HG02885 (cell line): ENCODE measurements around the gene SAPCD1.
"Not testable (repeated sequence)": the region's sequence is repeated elsewhere in the genome, so short reads cannot be mapped to it uniquely, and the experiment has no call there.

Experiments
- ATAC-seq: cut with Tn5 transposase; IDR thresholded peaks from one replicate; pipeline ENCODE4 v1.9.1; 2021; ENCODE audit warnings: mild to moderate bottlenecking; ENCODE audit not compliant: unreplicated experiment, poor library complexity

Gene SAPCD1

DNA sequence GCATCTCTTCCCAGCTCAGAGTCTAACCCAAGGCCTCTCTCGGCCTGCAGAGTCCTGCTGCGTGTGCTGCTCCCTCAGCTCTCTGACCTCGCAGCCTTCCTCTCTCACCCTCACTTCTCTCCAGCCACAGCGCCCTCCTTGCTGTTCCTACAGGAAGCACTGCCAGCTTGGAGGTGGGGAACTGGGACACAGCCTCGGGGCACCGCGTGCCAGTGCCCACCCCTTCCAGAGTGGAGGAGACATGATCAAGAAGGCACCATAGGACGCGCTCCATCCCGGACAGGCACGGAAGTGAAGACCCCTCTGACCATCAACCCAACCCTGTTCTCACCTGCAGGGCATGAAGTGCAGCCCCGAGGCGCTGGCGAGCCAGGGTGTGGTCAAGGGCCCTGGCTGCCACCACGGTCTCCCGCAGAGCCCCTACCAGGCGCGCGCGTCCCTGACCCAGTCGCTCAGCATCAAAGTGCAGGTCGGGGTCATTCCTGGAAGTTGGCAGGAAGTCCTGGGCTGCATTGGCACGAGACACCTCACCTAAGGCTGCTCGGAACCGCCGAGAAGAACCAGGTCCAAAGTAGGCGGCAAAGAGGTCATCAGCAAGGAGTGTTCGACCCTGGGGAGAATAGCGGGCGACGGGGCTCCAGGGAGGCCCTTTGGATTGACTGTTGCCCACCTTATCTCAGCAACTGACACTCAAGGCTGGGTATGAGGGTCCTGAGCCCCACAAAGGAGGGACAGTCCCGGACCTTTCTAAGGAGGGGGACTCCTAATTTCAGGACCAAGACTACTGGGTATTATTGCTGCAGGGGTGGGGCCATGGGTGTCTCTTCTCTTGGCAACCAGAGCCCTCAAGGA, 13.4 kb downstream of the SAPCD1 start:
- no peak for ATAC-seq

DNA sequence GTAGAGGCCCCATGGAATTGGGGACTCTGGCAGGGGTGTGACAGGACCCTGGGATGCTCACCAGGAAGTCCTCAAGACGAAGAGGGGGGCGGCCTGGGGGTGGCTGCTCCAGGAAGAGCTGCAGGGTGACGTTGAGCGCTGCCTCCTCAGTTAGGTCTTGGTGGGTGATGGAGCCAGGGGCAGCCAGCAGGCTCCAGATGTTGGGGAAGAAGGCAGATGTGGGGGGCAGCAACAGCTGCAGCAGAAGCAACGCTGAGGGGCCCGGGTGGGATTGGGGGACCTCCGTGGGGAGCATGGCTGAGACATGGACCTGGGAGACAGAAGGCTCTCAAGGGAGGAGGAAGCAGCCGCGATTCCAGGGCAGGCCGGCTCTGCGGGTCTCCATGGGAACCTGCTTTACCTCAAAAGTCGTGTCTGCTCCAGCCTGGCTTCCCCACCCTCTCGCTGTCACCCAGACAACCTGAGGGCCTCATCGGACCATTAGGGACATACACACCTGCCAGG, 14.1 kb downstream of the SAPCD1 start:
- ATAC-seq, result no peak

DNA sequence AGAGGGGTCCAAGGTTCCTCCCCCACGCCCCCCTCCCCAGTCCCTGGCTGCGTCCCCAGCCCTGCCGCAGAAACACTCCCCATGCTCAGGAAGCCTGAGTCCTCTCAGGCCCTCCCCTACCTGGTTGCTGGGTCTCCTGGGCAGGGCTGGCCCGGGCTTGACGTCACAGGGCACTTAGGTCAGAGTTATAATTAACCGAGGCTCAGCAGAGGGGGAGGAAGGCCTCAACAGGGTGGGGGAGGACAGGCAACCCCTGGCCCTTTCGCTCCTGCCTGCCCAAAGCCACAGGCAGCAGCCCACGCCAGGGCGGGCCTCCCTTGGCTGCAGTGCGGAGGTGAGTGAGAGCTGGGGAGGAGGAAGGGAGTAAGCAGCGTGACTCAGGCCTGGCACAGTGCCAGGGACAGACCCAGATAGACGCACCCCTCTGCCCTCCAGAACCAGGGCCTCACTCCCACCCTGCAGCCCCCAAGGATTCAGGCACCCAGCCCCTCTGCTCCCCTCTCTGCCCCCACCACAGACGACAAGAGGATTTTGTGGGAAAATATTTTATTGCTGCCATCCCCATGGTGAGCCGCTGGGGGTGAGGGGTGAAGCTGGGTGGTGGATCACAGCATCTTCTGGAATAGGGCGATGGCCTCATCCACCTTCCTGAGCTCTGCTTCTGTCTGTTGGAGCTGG, 14.7 kb downstream of the SAPCD1 start, which contains the start of gene VWA7:
VWA7 (minus strand) TSS at position 340 of the 678 bp plus-strand sequence. CDS start 549 bp downstream, outside the sequence.
- peak; percentile 81 for ATAC-seq

DNA sequence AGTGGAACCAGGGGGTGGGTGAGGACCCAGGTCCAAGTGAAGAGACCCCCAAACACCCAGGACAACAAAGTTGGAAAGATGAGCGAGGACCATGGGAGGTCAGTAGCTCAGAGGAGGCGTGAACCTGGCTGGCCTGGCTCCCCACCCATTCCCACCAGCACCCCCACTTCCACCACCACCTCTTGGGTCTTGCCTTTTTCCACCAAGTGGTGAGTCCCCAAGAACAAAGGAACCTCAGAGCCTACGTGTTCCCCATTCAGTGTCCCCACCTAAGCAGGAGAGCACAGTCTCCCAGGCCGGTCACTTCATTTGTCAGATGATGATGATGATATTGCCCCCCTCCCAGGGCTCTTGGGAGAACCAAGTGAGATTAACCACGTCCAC, 15.2 kb downstream of the SAPCD1 start:
- no peak for ATAC-seq

DNA sequence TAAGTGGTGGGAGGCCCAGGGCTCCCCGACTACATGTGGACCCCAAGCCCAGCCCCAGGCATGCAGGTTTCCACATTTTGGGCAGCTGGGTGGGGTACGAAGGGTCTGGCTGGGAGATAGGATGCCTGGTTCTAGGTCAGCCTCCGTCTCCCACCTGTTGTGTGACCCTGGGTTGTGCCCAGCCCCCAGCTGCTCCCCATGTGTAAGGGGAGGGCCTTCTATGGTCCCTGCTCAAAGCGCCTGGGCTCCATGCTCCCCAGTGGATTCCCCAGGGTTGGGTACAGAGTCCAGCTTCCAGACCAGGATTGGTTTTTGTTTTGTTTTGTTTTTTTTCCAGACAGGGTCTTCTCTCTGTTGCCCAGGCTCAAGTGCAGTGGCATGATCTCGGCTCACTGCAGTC, 15.7 kb downstream of the SAPCD1 start:
- ATAC-seq, result no peak

DNA sequence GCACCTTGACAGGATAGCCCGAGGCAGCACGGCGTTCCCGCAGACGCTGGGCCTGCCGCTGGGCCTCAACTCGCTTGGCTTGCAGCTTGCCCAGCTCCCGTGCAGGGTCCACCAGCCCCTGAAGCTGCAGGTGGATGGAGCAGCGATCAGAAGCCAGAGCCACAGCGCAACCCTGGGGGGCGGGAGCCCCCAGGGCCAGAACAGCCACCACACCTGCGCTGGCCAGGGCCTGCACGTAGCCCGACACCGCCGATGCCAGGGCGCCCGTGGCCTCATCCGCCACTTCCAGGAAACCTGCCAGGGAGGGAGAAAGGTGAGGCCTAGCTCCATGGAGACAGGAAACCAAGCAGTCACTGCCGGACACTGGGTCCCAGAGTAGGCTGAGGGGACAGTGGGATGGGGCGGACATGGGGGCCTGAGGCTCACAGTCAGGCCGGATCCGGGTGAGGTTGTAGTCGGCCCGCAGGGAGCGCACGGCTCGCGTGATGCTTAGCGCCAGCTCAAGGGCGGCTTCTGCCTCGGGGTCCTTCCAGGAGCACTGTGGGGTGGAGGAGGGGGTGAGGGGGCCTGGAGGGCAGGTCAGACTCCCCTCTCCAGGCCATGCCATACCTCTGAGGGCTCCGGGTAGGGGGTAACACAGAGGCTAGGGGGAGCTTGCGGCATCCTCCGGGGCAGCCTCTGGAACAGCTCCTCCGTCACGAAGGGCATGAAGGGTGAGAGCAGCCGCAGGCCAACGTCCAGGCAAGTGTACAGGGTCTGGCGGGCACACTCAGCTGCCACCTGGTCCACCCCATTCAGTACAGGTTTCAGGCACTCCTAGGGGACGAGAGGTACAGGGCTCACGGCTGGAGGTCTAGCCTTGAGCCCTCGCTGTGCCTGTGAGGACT, 16.8 kb downstream of the SAPCD1 start:
- ATAC-seq, result no peak

DNA sequence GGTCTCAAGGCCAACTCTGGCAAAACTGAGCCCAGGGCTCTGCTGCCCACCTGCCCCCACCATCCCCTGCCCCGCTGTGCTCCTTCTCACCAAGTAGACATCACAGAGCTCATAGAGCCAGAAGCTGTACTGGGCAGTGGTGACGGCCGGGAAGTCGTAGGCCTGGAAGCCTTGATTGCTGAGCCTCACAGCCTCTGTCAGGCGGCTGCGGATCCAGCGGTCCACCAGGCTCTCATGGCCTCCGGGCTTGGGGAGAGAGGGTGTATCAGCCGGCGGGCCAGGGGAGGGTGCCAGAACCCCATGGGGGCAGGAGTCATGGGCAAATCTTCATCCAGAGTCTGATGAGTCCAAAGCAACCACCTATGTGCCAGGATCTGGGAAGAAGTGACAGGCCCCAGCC, 17.5 kb downstream of the SAPCD1 start:
- no peak for ATAC-seq

DNA sequence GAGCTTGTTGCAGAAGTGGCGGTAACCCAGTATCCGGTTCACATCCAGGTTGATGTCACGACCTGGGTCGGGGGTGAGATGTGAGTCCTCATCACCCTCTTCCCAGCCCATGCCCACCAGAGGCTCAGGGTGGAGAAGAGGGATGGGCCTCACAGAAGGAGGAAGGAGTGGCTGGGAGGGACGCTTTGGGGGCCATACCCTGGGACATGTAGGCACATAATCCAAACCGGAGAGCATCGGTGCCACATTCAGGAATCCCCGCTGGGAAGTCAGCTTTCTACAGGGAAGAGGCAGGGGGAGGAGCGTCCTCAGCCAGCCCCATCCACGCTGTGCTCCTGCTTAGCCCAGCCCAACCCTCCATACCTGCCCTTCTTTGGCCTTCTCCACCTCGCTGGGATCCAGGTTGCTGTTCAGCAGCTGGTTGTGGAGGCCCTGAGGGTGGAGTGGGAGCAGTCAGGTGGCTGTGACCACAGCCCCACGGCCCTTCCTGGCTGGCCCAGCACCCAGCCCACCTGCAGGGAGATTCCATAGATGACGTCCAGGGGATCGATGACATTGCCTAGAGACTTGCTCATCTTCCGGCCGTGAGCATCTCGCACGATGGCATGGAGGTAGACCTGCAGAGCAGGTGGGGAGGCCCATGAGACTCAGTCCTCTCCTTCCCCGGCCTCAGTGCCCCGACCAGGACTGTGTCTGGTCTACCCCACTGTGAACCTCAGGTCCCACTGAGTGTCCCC, 18.2 kb downstream of the SAPCD1 start:
- ATAC-seq, result no peak

DNA sequence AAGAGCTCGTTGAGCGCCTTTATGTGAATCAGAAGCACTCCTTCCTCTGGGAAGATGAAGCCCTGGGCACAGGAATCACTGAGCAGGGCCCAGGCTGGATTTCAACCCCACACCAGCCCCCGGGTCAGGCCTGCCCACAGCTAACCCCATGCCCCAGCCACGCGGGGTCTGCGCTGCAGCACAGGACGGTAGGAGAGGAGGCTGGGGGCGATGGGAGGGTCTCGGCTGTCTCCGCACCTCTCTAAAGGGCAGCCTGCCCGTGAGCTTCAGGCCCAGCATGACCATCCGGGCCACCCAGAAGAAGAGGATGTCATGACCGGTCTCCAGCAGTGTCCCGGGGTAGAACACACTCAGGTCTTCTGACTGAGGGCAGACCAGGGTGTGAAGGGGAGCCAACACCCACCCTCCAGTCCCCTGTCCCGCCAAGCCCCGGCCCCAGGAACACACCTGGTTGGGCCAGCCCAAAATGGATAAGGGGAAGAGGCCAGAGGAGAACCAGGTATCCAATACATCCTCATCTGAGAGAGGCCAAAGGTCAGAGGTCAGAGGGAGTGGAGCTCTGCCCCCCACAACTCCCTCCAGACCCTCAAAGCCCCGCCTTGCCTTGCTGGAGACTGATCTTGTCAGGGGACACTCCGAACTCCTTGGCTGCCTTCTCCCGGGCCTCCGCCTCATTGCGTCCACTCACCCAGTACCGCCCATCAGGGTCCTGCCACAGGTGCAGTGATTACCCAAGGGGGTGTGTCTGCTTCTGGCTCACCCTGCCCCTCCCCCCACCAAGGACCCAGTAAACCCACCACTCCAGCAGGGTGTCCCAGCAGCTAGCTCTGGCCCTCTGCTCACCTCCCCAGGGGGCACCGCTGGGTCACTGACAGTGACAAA, 19.0 kb downstream of the SAPCD1 start:
- ATAC-seq, result no peak

DNA sequence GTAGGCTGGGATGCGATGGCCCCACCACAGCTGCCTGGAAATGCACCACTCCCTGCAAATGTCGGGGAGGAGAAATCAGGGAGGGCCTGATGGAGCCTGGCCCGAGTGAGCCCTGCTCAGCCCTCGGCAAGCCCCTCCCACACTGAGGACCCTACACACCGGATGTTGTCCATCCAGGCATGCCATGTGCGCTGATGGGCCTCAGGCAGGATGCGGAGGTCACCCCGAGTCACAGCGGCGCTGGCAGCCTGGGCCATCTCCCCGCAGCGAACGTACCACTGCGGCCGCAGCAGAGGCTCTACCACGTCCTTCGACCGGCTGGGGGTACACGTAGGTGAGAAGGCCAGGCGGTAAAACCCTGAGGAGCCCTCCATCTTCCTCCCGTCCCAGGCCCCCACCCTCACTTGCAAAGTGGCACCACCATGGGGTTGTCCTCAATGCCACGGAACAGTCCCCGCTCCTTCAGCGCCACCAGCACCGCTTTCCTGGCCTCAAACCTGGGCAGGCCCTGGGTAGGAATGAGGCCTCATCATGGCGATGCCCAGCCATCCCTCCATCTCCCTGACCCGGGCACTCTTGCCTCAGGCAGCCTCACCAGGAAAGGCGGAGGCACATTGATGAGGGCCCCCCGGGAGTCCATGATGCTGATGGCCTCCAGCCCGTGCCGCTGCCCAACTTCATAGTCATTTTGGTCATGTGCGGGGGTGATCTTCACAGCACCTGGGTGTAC, 19.8 kb downstream of the SAPCD1 start:
- ATAC-seq, result no peak

DNA sequence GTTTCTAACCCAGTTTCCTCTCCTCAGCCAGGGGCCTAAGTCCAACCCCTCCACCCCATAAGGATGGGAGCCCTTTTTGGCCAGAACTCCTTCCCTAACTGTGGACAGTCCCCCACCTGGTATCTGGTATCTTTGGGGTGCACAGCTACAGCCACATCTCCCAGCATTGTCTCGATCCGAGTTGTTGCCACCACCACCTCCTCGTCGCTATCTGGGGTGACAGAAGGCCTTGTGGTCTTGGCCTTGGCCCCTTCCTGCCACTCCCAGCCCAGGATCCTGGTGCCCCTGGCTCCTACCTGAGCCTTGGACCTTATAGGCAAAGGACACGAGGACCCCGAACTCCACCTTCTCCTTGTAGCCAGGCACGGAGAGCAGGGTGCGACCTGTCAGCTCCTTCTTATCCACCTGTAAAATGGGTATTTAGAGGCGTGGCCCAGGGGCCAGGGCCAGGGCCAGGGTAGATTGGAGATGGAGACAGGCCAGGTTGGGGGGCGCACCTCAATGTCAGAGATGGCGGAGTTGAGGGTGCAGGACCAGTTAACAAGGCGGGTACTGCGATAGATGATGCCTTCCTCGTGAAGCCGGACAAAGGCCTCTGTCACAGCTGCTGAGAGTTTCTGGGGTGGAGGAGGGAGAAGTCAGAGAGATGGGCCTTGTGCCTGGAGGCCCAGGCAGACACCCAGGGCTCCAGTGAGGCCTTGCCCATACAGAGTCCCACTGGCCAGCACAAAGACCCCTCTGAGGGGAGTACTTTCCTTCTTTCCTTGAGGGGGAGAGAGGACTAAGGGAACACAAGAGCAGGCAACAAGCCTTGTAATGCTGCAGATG, 21.9 kb downstream of the SAPCD1 start:
- no peak for ATAC-seq

DNA sequence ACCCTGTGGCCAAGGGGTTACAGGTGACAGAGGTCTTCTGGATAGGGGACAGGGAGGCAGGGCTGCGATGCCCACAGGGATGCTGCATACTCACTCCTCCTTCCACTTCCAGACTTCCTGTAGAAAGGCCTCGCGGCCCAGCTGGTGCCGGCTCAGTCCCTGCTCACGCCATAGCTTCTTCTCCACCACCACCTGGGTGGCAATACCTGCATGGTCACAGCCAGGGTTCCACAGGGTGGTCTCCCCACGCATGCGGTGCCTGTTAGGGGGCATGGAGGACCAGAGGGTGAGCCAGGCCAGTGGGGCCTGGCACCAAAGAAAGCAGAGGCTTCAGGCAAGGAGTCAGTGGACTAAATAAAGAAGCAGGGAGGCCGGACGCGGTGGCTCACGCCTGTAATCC, 23.0 kb downstream of the SAPCD1 start:
- no peak for ATAC-seq

DNA sequence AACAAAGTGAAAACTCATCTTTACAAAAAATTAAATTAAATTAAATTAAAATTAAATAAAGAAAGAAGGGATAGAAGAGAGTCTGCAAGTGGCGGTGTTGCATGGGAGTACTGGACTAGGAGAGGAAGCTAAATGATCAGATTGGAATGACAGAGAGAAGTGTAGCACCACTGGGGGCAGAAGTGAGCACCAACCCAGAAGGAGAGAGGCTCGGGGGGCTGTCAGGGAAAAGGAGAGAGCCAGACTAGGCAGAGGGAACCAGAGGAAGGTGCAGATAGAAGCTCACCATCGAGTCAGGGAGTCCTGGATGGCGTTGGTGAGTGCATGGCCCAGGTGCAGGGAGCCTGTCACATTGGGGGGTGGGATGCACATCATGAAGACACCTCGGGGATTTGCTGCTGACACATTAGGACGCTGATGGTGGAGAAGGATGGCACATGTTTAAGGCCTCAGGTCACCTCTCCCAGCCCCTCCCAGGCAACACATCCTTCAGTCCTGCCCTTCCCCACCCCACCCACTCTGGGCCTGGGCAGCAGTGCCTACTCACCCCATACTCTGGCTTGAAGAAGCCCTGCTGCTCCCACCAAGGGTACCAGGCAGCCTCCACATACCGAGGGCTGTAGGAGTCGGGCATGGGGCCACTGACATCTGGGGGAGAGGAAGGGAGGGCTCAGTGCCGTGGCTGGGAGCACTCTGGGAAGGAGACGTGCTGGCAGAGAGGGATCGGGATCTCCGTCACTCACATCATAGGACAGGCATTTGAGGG, 29.1 kb downstream of the SAPCD1 start:
- ATAC-seq, result no peak

DNA sequence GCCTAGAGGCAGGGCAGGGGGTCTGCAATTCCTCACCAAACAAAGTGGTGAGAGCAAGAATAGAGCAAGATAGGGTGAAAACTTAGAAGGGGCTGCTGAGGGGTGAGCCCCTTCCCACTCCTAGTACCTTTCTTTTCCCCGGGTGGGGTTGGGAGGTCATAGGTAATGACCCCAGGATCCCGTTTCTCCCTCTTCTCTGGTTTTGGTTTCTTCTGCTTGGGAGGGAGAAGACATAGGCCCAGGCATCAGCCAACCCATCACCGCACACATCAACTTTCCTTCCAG, 29.6 kb downstream of the SAPCD1 start:
- ATAC-seq, result no peak

DNA sequence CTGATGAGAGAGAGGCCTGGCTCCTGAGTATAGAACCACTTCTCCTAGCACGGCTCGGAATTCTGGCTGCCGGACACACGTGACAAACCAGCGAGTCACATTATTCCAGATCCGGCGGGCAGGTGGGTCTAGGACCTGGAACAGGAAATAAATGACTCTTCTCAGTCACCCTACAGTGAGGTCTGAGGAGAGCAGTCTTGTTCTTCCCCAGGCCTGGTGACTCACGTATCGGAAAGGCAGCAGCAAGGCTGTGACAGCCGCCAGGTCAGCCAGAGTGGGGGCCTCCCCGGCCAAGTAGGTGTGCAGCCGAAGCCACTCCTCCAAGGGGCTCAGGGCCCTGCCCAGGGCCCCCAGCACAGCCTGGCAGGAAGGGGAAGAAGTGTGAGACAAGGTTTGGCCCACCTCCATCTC, 30.3 kb downstream of the SAPCD1 start:
- ATAC-seq, result no peak

DNA sequence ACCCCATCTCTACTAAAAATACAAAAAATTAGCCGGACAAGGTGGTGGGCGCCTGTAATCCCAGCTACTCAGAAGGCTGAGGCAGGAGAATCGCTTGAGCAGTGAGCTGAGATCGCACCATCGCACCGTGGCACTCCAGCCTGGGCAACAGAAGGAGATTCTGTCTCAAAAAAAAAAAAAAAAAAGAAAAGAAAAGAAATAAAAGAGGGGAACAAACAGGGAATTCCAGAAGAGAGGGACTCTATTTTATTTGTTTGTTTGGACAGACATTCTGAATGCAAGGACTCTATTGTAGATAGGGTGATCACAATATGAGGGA, 31.4 kb downstream of the SAPCD1 start:
- ATAC-seq, result not testable (repeated sequence)

DNA sequence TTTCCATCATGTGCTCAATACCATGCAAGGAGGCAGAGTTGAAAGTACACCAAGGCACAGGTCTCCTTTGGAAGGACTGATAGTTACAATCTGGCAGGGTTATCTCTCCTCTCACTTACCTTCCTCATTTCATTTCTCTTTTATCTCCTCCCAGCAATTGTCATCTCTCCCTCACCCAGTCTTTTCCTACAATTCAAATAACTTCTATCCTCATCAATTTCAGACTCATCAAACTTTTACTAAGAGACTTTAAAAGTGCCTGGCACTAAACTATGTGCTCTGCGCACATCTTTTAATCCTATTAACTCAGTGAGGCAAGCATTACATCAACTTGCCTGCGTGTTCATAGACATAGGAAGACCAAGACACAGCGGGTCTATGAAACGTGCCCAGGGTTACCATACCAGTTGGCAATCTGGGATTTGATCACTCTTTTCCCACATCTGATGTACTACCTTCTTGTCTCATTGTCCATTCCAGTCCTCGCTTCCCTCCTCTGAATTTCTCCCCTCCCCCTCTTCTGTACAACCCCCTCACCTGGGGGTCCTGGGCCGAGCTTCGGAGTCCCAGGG, 31.9 kb downstream of the SAPCD1 start:
- no peak for ATAC-seq
